Measurements from ENCODE around the gene YTHDF2. TPM values are rescaled to one million over a fixed set of nuclear protein-coding genes. Genes with fewer than 3 reads are reported as not detected.

YTHDF2 gene
- total RNA-seq, 1 experiment from 2014 or later: 97.3 TPM

DNA sequence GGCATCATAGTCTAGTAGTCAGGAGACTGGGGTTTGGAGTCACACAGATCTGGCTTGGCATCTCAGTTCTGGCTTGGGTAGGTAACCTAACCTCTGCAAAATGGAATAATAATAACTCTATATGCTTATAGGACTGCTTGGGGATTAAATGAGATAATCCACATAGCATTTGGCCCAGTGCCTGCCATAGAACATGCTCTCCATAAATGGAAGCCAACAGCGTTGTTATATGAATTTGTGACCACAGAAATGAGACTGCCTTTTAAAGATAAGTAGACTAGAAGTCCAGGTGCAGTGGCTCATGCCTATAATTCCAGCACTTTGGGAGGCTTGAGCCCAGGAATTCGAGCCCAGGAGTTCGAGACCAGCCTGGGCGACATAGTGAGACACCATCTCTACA is 71.2 kb downstream of the YTHDF2 start:
- Histone ChIP-seq H3K36me3 (ENCODE audit: control insufficient read depth, insufficient read depth, low read length) (no peaks in the 10 kb centered on the region), H3K4me3 (ENCODE audit: low read depth in 2 of 2, low read length in 2 of 2) (no peak overlapping the region), H3K27ac (ENCODE audit: low read length) (no peak overlapping the region), H3K9me3 (ENCODE audit: control insufficient read depth, insufficient read depth, low read depth, low read length) (no peaks in the 10 kb centered on the region), H3K4me1 (ENCODE audit: control insufficient read depth, insufficient read depth, low read length) (peaks cover 5% of the 10 kb centered on the region; the same call in 1 of the 2 replicates), H3K27me3 (ENCODE audit: control insufficient read depth, insufficient read depth, low read length) (peaks cover 9% of the 10 kb centered on the region)
- BruUV-seq (replicated peaks): no TSS peak
- POLR2A ChIA-PET: no interaction called here
- ATAC-seq: no peak
- in situ Hi-C loops (cut with HindIII; ENCODE audit: low pct_unique_long_range_greater_than_20kb, low sequenced_read_pairs) (no loop called here), intact Hi-C loops (cut with micrococcal nuclease; ENCODE audit: unreplicated experiment) (no loop called here)
- CTCF ChIA-PET: no interaction called here
- DNase-seq (ENCODE audit: low read depth, low spot score): no peak
- TF ChIP-seq POLR2AphosphoS5 (IDR thresholded peaks at IDR 0.05; ENCODE audit: low read depth, low read length) (no peak), SIN3A (IDR thresholded peaks at IDR 0.05; ENCODE audit: borderline replicate concordance, insufficient read depth, low read depth, low read length) (no peak), TCF7L2 (IDR thresholded peaks at IDR 0.05; ENCODE audit: low read depth, low read length) (no peak)
- TF ChIP-seq, protein P1, sequence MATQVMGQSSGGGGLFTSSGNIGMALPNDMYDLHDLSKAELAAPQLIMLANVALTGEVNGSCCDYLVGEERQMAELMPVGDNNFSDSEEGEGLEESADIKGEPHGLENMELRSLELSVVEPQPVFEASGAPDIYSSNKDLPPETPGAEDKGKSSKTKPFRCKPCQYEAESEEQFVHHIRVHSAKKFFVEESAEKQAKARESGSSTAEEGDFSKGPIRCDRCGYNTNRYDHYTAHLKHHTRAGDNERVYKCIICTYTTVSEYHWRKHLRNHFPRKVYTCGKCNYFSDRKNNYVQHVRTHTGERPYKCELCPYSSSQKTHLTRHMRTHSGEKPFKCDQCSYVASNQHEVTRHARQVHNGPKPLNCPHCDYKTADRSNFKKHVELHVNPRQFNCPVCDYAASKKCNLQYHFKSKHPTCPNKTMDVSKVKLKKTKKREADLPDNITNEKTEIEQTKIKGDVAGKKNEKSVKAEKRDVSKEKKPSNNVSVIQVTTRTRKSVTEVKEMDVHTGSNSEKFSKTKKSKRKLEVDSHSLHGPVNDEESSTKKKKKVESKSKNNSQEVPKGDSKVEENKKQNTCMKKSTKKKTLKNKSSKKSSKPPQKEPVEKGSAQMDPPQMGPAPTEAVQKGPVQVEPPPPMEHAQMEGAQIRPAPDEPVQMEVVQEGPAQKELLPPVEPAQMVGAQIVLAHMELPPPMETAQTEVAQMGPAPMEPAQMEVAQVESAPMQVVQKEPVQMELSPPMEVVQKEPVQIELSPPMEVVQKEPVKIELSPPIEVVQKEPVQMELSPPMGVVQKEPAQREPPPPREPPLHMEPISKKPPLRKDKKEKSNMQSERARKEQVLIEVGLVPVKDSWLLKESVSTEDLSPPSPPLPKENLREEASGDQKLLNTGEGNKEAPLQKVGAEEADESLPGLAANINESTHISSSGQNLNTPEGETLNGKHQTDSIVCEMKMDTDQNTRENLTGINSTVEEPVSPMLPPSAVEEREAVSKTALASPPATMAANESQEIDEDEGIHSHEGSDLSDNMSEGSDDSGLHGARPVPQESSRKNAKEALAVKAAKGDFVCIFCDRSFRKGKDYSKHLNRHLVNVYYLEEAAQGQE (IDR thresholded peaks at IDR 0.05; ENCODE audit: insufficient read depth in 1 of 2, low read depth in 2 of 2, low read length in 1 of 2): no peak
- TF ChIP-seq, protein P2, sequence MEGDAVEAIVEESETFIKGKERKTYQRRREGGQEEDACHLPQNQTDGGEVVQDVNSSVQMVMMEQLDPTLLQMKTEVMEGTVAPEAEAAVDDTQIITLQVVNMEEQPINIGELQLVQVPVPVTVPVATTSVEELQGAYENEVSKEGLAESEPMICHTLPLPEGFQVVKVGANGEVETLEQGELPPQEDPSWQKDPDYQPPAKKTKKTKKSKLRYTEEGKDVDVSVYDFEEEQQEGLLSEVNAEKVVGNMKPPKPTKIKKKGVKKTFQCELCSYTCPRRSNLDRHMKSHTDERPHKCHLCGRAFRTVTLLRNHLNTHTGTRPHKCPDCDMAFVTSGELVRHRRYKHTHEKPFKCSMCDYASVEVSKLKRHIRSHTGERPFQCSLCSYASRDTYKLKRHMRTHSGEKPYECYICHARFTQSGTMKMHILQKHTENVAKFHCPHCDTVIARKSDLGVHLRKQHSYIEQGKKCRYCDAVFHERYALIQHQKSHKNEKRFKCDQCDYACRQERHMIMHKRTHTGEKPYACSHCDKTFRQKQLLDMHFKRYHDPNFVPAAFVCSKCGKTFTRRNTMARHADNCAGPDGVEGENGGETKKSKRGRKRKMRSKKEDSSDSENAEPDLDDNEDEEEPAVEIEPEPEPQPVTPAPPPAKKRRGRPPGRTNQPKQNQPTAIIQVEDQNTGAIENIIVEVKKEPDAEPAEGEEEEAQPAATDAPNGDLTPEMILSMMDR (IDR thresholded peaks at IDR 0.05): no peak

DNA sequence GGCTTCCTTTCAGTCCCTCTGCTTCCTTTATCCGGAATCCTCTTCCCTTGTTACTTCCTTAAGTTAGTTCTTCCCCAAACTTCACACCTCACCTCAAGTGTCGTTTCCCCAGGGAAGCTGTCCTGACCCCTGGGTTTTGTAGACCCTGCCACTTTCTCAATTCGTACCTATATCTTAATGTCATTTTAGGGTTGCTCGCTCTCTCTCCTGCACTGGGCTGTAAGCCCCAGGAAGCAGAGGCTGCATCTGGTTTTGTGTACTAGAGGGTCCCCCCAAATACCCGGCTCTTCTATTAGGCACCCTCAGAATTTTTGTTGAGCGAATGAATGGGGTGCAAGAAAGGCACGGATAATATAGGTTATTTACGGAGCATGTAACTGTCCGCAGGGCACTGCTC is 74.6 kb downstream of the YTHDF2 start:
- Histone ChIP-seq H3K36me3 (ENCODE audit: control insufficient read depth, insufficient read depth, low read length) (no peaks in the 10 kb centered on the region), H3K27me3 (ENCODE audit: control insufficient read depth, insufficient read depth, low read length) (peaks cover 9% of the 10 kb centered on the region), H3K27ac (ENCODE audit: low read length) (no peak overlapping the region), H3K4me1 (ENCODE audit: control insufficient read depth, insufficient read depth, low read length) (peaks cover 20% of the 10 kb centered on the region), H3K9me3 (ENCODE audit: control insufficient read depth, insufficient read depth, low read depth, low read length) (no peaks in the 10 kb centered on the region), H3K4me3 (ENCODE audit: low read depth in 2 of 2, low read length in 2 of 2) (peak overlapping the region in 1 of 2 experiments; percentile 25; a peak in 1 of 4 replicates)
- in situ Hi-C loops (cut with HindIII; ENCODE audit: low pct_unique_long_range_greater_than_20kb, low sequenced_read_pairs) (no loop called here), intact Hi-C loops (cut with micrococcal nuclease; ENCODE audit: unreplicated experiment) (no loop called here)
- CTCF ChIA-PET: no interaction called here
- no peak for ATAC-seq
- TF ChIP-seq, protein P2 (IDR thresholded peaks at IDR 0.05): no peak
- TF ChIP-seq SIN3A (IDR thresholded peaks at IDR 0.05; ENCODE audit: borderline replicate concordance, insufficient read depth, low read depth, low read length) (no peak), POLR2AphosphoS5 (IDR thresholded peaks at IDR 0.05; ENCODE audit: low read depth, low read length) (no peak), TCF7L2 (IDR thresholded peaks at IDR 0.05; ENCODE audit: low read depth, low read length) (no peak)
- TF ChIP-seq, protein P1 (IDR thresholded peaks at IDR 0.05; ENCODE audit: insufficient read depth in 1 of 2, low read depth in 2 of 2, low read length in 1 of 2): no peak
- no peak for DNase-seq (ENCODE audit: low read depth, low spot score)
- BruUV-seq (replicated peaks): no TSS peak
- POLR2A ChIA-PET: no interaction called here

Data from Panc1 (cell line).